ENCODE measurements around the gene NCOR1.

NCOR1 gene

DNA sequence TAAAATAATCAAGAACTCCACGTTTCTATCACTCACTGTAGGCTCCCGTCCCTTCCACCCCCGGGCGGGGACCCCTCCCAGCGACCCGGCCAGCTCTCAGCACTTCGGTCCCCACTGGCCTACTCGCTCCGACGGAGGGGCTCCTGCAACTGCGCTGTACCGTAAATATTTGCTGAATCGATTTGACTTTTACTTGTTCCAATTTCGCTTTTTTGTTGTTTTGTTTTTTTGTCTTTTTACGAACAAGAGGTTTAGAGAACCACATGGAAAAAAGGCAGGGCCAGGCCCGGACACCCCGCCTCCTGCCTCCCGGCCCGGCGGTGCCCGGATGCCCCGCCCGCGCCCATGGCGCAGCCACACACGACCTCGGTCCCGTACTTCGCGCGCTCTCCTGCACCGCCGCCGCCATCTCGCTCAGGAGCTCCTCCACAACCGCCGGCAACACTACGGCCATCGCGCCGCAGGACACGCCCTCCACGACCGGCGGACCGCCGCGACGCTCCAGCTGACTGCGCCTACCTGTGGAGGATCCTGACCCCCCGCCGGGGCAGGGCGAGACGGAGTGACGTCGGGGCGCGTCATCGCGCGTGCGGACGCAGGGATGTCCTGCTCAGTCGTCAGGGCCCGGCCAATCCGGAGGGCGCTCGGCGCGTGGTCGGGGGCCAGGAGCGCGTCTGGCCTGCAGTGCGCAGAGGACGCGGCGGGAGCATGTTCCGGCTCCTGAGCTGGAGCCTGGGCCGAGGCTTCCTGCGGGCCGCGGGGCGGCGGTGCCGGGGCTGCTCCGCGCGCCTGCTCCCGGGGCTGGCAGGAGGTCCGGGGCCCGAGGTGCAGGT lies 216.0 kb downstream of the NCOR1 start, which contains the start of the genes TTC19 and ZSWIM7:
Gene TTC19, plus strand, starts transcription at position 684 of the 833 bp plus-strand sequence. Its CDS starts 25 bp downstream, at position 709.
Gene ZSWIM7, minus strand, starts transcription at position 564 of the 833 bp plus-strand sequence. Its CDS starts 110 bp downstream, at position 454.
- H3K4me1 ChIP-seq (ENCODE audit: insufficient read depth, low read length): peaks cover 4% of the 10 kb centered on the region; the same call in 1 of the 2 replicates
- H3K27ac ChIP-seq (ENCODE audit: low read depth, low read length): peak within 1 kb of the TSS; percentile 98
- no peaks in the 10 kb centered on the region for H3K27me3 ChIP-seq (ENCODE audit: insufficient read depth, low read length)
- H3K4me3 ChIP-seq (ENCODE audit: low read length): peak within 1 kb of the TSS; percentile 89
- H3K9ac ChIP-seq (ENCODE audit: low read depth, low read length): peak within 1 kb of the TSS; percentile 97
- WGBS: under 1% methylated on average over 91 of the region's 91 CpGs
- peaks cover 42% of the 10 kb centered on the region for H3K36me3 ChIP-seq (ENCODE audit: insufficient read depth, low read length)
- peaks cover 6% of the 10 kb centered on the region for H3K9me3 ChIP-seq (ENCODE audit: insufficient read depth, low read depth, low read length)

DNA sequence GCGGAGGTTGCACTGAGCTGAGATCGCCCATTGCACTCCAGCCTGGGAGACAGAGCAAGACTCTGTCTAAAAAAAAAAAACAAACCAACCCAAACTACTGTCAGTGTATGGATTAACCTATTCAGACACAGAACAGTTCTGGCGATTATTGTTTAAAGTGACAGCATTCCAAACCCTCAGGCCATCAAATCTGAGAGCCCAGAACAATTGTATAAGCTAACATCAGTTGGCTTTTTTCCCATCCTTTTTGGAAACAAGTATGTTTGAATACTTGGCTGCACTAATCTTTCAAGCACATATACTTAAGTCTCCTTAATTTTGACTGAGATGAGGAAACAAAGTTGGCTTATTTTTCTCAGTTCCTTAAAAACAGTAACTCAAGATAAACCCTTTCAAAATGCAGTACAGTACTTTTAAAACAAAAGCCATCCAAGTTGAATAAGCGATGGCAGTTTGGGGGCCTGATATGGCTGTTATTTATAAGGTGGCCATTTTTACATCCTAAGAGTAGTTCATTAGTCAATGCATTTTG lies 217.2 kb downstream of the NCOR1 start:
- H3K9ac ChIP-seq (ENCODE audit: low read depth, low read length): no peak overlapping the region
- H3K27ac ChIP-seq (ENCODE audit: low read depth, low read length): no peak overlapping the region
- peak overlapping the region; percentile 89; the same call in 1 of the 2 replicates for H3K4me3 ChIP-seq (ENCODE audit: low read length)
- H3K27me3 ChIP-seq (ENCODE audit: insufficient read depth, low read length): no peaks in the 10 kb centered on the region
- peaks cover 30% of the 10 kb centered on the region for H3K36me3 ChIP-seq (ENCODE audit: insufficient read depth, low read length)
- H3K4me1 ChIP-seq (ENCODE audit: insufficient read depth, low read length): peaks cover 4% of the 10 kb centered on the region; the same call in 1 of the 2 replicates
- H3K9me3 ChIP-seq (ENCODE audit: insufficient read depth, low read depth, low read length): peaks cover 6% of the 10 kb centered on the region
- 90% methylated on average over 3 of the region's 4 CpGs for WGBS

DNA sequence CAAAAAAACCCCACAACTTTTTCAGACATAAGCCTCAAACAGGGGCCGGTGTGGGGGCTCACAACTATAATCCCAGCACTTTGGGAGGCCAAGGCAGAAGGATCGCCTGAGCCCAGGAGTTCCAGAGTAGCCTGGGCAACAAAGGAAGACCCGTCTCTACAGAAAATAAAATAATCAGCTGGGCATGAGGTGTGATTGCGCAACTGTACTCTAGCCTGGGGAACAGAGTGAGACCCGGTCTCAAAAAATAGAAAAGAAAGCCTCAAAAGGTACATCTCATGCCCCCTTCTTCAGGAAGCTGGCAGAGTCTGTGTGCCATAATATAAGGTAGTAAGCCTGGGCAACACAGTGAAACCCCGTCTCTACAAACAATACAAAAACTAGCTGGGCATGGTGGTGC lies 219.0 kb downstream of the NCOR1 start:
- no peak overlapping the region for H3K4me3 ChIP-seq (ENCODE audit: low read length)
- H3K27ac ChIP-seq (ENCODE audit: low read depth, low read length): no peak overlapping the region
- no peak overlapping the region for H3K9ac ChIP-seq (ENCODE audit: low read depth, low read length)
- 0 out of 2 replicates have a peak, but pooled peaks cover under 1% of the 10 kb centered on the region for H3K9me3 ChIP-seq (ENCODE audit: insufficient read depth, low read depth, low read length)
- WGBS: 92% methylated on average over 6 of the region's 6 CpGs
- peaks cover 4% of the 10 kb centered on the region; the same call in 1 of the 2 replicates for H3K4me1 ChIP-seq (ENCODE audit: insufficient read depth, low read length)
- H3K27me3 ChIP-seq (ENCODE audit: insufficient read depth, low read length): no peaks in the 10 kb centered on the region
- H3K36me3 ChIP-seq (ENCODE audit: insufficient read depth, low read length): peaks cover 26% of the 10 kb centered on the region

DNA sequence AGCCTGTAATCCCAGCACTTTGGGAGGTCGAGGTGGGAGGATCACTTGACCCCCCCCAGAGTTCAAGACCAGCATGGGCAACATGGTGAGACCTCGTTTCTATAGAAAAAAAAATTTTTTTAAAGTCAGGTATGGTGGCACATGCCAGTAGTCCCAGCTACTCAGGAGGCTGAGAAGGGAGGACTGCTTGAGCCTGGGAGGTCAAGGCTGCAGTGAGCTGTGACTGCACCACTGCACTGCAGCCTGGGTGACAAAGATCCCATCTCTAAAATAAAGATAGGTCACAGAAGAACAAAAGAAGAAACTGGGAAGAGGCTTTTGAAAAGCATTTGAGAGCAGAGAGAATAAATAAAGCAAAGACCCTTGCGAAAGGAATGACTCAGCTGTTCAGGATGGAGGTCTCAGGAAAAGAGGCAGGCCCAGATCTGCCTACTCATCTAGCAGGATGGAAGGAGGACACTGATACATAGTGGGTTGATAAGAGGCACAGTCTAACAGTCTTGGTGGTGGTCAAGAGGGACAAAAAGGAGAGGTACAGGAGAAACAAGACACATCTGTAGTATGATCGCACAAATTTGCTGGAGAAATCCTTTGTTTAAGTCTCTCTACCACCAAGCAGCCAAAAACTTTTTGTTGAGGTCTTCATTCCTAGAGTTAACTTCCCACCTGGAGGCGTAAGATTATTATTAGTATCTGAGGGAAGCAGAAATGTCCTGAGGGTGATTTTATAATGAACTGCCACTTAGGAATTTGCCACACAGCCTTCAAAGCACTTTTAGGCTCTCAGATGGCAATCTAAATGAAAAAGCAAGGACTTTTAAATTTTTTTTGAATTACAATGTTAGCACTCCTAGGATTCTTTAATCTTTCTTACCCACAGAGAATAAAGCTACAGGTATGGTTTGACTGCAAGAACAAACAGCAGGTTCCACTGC lies 233.4 kb downstream of the NCOR1 start:
- WGBS: 85% methylated on average over 5 of the region's 5 CpGs
- Histone ChIP-seq H3K27me3 (ENCODE audit: insufficient read depth, low read length) (no peaks in the 10 kb centered on the region), H3K4me1 (ENCODE audit: insufficient read depth, low read length) (peaks cover 13% of the 10 kb centered on the region), H3K9me3 (ENCODE audit: insufficient read depth, low read depth, low read length) (peaks cover 6% of the 10 kb centered on the region), H3K4me3 (ENCODE audit: low read length) (no peak overlapping the region), H3K9ac (ENCODE audit: low read depth, low read length) (no peak overlapping the region), H3K27ac (ENCODE audit: low read depth, low read length) (peak overlapping the region; percentile 82), H3K36me3 (ENCODE audit: insufficient read depth, low read length) (peaks cover 70% of the 10 kb centered on the region)

DNA sequence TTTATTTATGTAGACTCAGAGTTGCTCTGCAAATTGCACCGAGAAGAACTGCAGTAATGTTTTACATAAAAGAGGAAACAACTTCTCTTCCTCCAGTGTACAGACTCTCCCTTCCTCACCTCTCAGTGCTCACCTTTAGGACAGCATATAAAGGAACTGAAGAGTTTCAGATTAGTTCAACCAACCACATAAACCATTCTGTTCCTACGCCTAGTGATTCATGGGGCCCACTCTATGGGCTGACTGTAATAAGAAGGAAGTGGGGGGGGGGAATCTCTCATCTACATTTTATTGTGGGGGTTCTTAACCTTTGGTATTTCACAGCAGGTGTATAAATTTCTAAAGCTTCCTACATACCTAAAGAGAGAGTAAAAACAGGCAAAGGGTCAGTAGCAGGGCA lies 234.1 kb downstream of the NCOR1 start:
- Histone ChIP-seq H3K4me3 (ENCODE audit: low read length) (no peak overlapping the region), H3K9ac (ENCODE audit: low read depth, low read length) (no peak overlapping the region), H3K27me3 (ENCODE audit: insufficient read depth, low read length) (no peaks in the 10 kb centered on the region), H3K4me1 (ENCODE audit: insufficient read depth, low read length) (peaks cover 13% of the 10 kb centered on the region), H3K27ac (ENCODE audit: low read depth, low read length) (no peak overlapping the region; the same call in 1 of the 2 replicates), H3K9me3 (ENCODE audit: insufficient read depth, low read depth, low read length) (peaks cover 6% of the 10 kb centered on the region), H3K36me3 (ENCODE audit: insufficient read depth, low read length) (peaks cover 70% of the 10 kb centered on the region)
- 40% methylated on average over 1 of the region's 2 CpGs for WGBS
